GM12865 (cell line): Measurements from ENCODE around the gene DNAAF5.

Experiments used
- DNase-seq: peaks from one replicate; pipeline ENCODE4 v3.0.0; 2010; ENCODE audit warnings: low read depth
- H3K4me3 ChIP-seq: 2 replicates; pipeline ENCODE4 v1.5.1; 2011; ENCODE audit warnings: mild to moderate bottlenecking, low read depth, low read length, control low read depth
- TF ChIP-seq, protein P1 (sequence below): IDR thresholded peaks from 2 replicates; pipeline ENCODE4 v1.5.1; 2011; ENCODE audit warnings: low read length, control low read depth, low read depth, inconsistent platforms; ENCODE audit not compliant: insufficient read depth; ENCODE audit errors: missing control alignments

DNAAF5 gene

DNA sequence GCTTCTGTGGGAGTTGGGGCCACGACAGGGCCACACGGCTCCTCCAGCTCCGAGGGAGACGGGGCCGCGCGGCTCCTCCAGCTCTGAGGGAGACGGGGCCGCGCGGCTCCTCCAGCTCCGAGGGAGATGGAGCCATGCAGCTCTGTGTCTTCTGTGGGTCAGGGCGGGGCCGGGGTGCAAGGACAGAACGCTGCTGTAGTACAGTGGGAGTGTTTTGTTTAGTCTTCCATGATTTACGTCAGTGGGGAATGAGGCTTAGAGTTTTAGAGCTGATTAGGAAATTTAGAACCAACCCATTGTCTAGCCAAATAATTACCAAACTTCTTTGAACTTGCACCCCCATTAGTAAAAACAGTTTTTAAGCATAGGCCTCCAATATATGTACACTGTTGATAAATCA lies 33.5 kb downstream of the DNAAF5 start:
- DNase-seq = no peak
- TF ChIP-seq, protein P1, sequence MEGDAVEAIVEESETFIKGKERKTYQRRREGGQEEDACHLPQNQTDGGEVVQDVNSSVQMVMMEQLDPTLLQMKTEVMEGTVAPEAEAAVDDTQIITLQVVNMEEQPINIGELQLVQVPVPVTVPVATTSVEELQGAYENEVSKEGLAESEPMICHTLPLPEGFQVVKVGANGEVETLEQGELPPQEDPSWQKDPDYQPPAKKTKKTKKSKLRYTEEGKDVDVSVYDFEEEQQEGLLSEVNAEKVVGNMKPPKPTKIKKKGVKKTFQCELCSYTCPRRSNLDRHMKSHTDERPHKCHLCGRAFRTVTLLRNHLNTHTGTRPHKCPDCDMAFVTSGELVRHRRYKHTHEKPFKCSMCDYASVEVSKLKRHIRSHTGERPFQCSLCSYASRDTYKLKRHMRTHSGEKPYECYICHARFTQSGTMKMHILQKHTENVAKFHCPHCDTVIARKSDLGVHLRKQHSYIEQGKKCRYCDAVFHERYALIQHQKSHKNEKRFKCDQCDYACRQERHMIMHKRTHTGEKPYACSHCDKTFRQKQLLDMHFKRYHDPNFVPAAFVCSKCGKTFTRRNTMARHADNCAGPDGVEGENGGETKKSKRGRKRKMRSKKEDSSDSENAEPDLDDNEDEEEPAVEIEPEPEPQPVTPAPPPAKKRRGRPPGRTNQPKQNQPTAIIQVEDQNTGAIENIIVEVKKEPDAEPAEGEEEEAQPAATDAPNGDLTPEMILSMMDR = no peak
- H3K4me3 ChIP-seq = no peak overlapping the region

DNA sequence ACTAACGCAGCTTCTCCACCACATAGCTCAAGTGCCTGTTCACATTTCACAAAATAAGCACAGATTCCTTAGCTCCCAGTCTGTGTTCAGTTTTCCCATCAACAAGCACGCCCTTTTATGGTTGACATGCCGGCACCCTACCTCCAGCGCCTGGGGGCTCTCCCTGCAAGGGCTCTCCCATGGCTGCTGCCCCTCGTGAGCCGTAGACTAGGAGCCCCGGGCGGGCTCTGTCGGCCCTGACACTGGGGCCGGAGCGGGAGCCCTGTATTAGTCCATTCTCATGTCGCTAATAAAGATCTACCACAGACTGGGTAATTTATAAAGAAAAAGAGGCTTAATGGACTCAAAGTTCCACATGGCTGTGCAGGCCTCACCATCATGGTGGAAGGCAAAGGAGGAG lies 34.6 kb downstream of the DNAAF5 start:
- DNase-seq = no peak
- TF ChIP-seq, protein P1 = no peak
- no peak overlapping the region for H3K4me3 ChIP-seq

DNA sequence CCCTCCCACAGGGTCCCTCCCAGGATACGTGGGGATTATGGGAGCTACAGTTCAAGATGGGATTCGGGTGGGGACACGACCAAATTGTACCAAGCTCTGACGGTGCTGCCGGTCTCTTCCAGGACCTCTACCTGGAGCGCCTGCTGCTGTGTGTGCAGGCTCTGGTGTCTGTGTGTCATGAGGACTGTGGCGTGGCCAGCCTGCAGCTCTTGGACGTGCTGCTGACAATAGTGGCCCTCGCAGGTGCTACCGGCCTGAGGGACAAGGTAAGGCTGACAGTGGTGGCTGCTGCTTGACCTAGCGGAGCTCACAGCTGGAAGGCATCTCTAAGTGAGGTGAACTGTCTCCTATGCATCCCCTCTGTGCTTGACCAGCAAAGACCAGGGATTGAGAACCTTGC lies 35.1 kb downstream of the DNAAF5 start:
- TF ChIP-seq, protein P1 = no peak
- no peak overlapping the region for H3K4me3 ChIP-seq
- DNase-seq = no peak

DNA sequence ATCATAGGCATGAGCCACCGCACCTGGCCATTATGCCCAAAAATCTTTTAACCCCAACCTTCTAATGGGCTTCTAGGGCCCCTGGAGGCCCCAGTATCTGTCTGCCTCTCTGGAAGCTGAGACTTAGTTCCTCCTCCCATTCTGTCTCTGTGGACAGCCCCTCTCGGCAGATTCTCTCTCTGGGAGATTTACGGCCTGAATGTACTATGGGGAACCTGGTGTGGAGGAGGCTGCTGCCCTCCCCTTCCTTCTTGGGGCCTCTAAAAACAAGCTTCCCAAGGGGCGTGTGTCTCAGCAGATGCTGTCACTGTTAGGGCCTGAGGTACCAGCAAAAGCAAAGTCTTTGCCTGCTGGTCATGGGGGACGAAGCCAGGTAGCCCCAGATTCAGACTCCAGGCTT lies 36.4 kb downstream of the DNAAF5 start:
- no peak for DNase-seq
- no peak overlapping the region for H3K4me3 ChIP-seq
- TF ChIP-seq, protein P1 = no peak

DNA sequence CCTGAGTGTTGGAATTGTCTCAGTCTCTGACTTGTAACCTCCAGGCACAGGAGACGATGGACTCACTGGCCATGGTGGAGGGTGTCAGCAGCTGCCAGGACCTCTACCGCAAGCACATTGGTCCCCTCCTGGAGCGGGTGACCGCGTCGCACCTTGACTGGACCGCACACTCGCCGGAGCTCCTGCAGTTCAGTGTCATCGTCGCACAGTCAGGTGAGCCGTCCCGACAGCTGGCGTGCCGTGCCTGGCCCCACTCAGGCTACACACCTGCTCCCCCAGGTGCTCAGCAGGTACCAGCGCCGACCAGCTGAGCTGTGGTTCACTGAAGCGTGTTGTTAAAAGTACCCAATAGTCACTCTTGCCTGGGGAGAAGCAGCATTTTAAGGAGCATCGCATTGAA lies 37.3 kb downstream of the DNAAF5 start:
- TF ChIP-seq, protein P1 = no peak
- DNase-seq = no peak
- no peak overlapping the region for H3K4me3 ChIP-seq

DNA sequence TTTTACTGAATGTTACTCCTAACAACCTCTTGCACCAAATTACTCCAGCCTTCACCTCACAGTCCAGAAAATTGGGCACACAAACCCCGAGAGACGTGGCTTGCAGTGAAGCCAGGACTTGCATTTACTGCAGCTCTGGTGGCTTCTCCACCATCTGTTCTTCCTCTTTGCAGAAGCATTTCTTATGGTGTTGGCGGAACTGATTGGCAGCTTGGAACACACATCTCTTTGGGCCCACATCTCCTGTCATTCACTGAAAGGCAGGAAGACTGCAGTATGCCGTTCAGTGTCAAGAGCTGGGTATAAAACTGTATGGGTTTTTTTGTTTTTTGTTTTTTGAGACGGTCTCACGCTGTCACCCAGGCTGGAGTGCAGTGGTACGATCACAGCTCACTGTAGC lies 38.9 kb downstream of the DNAAF5 start:
- TF ChIP-seq, protein P1 = no peak
- no peak for DNase-seq
- no peak overlapping the region for H3K4me3 ChIP-seq

- no peak overlapping the region for H3K4me3 ChIP-seq
- DNase-seq = no peak
- TF ChIP-seq, protein P1 = no peak
Observed at GRCh38 chr7:767580-767940, 41.1 kb downstream of the DNAAF5 start.
